ENCODE results near the gene TMEM255B.

Gene TMEM255B

GRCh38 chr13:113819731-113820715 is 61.0 kb downstream of the TMEM255B start:
- Mint-ChIP-seq H3K36me3 (ENCODE audit: low read depth) (no peaks in the 10 kb centered on the region), H3K4me1 (peaks cover 18% of the 10 kb centered on the region), H3K9me3 (no peaks in the 10 kb centered on the region), H3K4me3 (no peak overlapping the region), H3K27ac (no peak overlapping the region), H3K27me3 (ENCODE audit: low read depth) (peaks cover 13% of the 10 kb centered on the region)
- TF ChIP-seq, protein P1, sequence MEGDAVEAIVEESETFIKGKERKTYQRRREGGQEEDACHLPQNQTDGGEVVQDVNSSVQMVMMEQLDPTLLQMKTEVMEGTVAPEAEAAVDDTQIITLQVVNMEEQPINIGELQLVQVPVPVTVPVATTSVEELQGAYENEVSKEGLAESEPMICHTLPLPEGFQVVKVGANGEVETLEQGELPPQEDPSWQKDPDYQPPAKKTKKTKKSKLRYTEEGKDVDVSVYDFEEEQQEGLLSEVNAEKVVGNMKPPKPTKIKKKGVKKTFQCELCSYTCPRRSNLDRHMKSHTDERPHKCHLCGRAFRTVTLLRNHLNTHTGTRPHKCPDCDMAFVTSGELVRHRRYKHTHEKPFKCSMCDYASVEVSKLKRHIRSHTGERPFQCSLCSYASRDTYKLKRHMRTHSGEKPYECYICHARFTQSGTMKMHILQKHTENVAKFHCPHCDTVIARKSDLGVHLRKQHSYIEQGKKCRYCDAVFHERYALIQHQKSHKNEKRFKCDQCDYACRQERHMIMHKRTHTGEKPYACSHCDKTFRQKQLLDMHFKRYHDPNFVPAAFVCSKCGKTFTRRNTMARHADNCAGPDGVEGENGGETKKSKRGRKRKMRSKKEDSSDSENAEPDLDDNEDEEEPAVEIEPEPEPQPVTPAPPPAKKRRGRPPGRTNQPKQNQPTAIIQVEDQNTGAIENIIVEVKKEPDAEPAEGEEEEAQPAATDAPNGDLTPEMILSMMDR (IDR thresholded peaks at IDR 0.05; ENCODE audit: unreplicated experiment in 3 of 3) = no peak

- Mint-ChIP-seq H3K4me1 (peaks cover 17% of the 10 kb centered on the region), H3K4me3 (peak overlapping the region; percentile 44 to 73 (median 67)), H3K9me3 (no peaks in the 10 kb centered on the region), H3K27me3 (ENCODE audit: low read depth) (peaks cover 6% of the 10 kb centered on the region), H3K27ac (peak overlapping the region; percentile 77 to 83 (median 78)), H3K36me3 (ENCODE audit: low read depth) (no peaks in the 10 kb centered on the region)
- TF ChIP-seq, protein P1 (IDR thresholded peaks at IDR 0.05; ENCODE audit: unreplicated experiment in 3 of 3) = no peak
Measured at GRCh38 chr13:113820813-113821651, 62.0 kb downstream of the TMEM255B start.

- Mint-ChIP-seq H3K4me3 (no peak overlapping the region), H3K4me1 (peaks cover 17% of the 10 kb centered on the region), H3K9me3 (no peaks in the 10 kb centered on the region), H3K27ac (no peak overlapping the region), H3K36me3 (ENCODE audit: low read depth) (no peaks in the 10 kb centered on the region), H3K27me3 (ENCODE audit: low read depth) (peaks cover 1% of the 10 kb centered on the region)
- TF ChIP-seq, protein P1 (IDR thresholded peaks at IDR 0.05; ENCODE audit: unreplicated experiment in 3 of 3) = no peak
Measured at GRCh38 chr13:113821847-113822246, 62.8 kb downstream of the TMEM255B start.

DNA sequence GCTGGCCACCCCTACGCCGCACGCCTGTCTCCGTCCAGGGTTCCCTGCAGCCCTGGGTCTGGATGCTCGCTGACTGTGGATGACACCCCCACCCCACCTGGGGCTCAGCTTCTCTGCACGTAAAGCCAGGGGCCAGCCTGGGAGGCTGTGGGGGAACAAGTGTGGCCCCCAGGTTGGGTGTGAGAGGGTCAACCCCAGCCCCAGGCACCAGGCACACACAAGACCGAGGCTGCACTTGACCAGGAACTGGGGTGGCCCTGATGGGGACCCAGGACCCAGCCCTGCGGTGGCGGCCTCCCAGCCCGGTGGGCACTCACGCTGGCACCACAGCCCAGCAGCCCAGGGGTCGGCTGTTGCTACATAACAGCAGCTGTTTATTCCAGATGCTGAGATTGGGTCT is 63.2 kb downstream of the TMEM255B start:
- Mint-ChIP-seq H3K4me1 (peaks cover 17% of the 10 kb centered on the region), H3K36me3 (ENCODE audit: low read depth) (no peaks in the 10 kb centered on the region), H3K4me3 (no peak overlapping the region), H3K9me3 (no peaks in the 10 kb centered on the region), H3K27ac (no peak overlapping the region), H3K27me3 (ENCODE audit: low read depth) (no peaks in the 10 kb centered on the region)
- TF ChIP-seq, protein P1 (IDR thresholded peaks at IDR 0.05; ENCODE audit: unreplicated experiment in 3 of 3) = no peak

DNA sequence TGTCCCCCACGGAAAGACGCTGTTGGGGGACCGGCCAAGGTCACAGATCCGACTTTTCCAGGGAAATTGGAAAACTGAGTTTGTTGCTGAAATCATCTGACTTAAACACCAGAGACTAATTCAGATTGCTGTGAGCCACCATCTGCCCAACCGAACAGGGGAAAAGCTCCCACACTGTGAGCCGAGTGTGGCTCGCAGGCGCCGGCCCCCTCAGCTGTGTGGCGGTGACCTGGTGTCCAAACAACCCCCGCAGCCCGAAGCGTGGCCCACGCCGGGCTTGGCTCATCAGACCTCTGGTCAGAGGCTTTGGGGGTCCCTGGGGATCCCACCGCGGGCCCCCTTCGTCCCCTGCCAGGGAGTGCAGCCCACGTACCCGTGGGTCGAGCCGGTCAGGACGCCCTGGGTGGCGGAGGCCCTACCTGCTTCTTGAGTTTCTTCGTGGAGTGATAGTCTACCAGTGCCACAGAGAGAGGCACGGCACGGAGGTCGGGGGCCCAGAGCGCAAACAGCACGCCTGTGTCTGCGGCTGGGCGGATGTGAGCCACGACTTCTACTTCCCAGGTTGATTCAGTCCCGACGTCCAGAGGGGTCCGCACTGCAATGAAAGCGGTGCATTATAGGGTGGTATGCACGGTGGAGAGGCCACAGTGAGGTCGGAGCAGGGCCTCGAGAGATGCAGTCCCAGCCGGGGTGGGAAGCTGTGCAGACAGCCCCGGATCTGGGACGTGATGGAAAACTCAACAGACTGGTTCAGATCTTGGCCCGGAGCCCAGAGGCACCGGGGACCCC is 64.1 kb downstream of the TMEM255B start:
- Mint-ChIP-seq H3K4me1 (peaks cover 17% of the 10 kb centered on the region), H3K27me3 (ENCODE audit: low read depth) (no peaks in the 10 kb centered on the region), H3K27ac (no peak overlapping the region), H3K36me3 (ENCODE audit: low read depth) (peaks cover 3% of the 10 kb centered on the region), H3K9me3 (no peaks in the 10 kb centered on the region), H3K4me3 (no peak overlapping the region)
- TF ChIP-seq, protein P1 (IDR thresholded peaks at IDR 0.05; ENCODE audit: unreplicated experiment in 3 of 3) = no peak

Measured in nephron (organoid).